ENCODE measurements around the gene SKOR1. TPM values are rescaled to one million over a fixed set of nuclear protein-coding genes. Genes with fewer than 3 reads are reported as not detected.

The SKOR1 gene
- total and polyA plus RNA-seq, 10 of the 15 experiments (the other 5 are each of a cell fraction or from before 2014, with no cell fraction given) = 0.04 to 0.36 (median 0.10) TPM; not detected in 4

DNA sequence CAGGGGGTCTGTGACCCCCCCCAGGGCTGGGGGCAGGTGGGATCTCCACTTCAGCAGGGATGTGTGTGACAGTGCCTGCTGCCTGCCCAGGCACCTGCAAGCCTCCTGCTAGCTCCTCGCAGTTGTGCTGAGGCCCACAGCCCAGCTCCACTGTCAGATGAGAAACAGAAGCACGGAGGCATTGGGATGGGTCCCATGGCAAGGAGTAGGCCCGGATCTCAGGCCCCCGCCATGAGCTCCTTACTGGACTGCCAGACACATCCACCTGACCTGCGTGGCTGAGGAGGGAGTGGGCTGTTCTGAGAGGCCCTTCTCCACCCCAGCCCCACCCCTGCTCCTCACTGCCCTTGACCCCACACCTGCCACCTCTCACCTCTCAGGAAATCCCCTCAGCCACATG lies 18.2 kb upstream of the SKOR1 start (continued):
- TF ChIP-seq ZZZ3 (IDR thresholded peaks at IDR 0.05; ENCODE audit: control insufficient read depth, insufficient read length, low read depth) (no peak), POU2F2 (IDR thresholded peaks at IDR 0.05; ENCODE audit: borderline replicate concordance, low read depth, low read length) (no peak), BRCA1 (IDR thresholded peaks at IDR 0.05; ENCODE audit: low read depth, low read length) (no peak), ATF2 (IDR thresholded peaks at IDR 0.05; ENCODE audit: low read length) (no peak), MEF2A (IDR thresholded peaks at IDR 0.05; ENCODE audit: insufficient read depth, low read depth, low read length) (no peak), BCL11A (IDR thresholded peaks at IDR 0.05; ENCODE audit: low read depth, low read length) (no peak), E2F8 (IDR thresholded peaks at IDR 0.05; ENCODE audit: low read depth, partially characterized antibody) (no peak), FOXM1 (IDR thresholded peaks at IDR 0.05; ENCODE audit: low read depth, low read length) (no peak), IRF4 (IDR thresholded peaks at IDR 0.05; ENCODE audit: low read depth, low read length) (no peak), NR2C2 (IDR thresholded peaks at IDR 0.05; ENCODE audit: borderline replicate concordance, control insufficient read depth, insufficient read length, low read depth) (no peak)
- TF ChIP-seq, protein P1, sequence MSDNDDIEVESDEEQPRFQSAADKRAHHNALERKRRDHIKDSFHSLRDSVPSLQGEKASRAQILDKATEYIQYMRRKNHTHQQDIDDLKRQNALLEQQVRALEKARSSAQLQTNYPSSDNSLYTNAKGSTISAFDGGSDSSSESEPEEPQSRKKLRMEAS (IDR thresholded peaks at IDR 0.05; ENCODE audit: low read depth, low read length) = no peak
- TF ChIP-seq, protein P2, sequence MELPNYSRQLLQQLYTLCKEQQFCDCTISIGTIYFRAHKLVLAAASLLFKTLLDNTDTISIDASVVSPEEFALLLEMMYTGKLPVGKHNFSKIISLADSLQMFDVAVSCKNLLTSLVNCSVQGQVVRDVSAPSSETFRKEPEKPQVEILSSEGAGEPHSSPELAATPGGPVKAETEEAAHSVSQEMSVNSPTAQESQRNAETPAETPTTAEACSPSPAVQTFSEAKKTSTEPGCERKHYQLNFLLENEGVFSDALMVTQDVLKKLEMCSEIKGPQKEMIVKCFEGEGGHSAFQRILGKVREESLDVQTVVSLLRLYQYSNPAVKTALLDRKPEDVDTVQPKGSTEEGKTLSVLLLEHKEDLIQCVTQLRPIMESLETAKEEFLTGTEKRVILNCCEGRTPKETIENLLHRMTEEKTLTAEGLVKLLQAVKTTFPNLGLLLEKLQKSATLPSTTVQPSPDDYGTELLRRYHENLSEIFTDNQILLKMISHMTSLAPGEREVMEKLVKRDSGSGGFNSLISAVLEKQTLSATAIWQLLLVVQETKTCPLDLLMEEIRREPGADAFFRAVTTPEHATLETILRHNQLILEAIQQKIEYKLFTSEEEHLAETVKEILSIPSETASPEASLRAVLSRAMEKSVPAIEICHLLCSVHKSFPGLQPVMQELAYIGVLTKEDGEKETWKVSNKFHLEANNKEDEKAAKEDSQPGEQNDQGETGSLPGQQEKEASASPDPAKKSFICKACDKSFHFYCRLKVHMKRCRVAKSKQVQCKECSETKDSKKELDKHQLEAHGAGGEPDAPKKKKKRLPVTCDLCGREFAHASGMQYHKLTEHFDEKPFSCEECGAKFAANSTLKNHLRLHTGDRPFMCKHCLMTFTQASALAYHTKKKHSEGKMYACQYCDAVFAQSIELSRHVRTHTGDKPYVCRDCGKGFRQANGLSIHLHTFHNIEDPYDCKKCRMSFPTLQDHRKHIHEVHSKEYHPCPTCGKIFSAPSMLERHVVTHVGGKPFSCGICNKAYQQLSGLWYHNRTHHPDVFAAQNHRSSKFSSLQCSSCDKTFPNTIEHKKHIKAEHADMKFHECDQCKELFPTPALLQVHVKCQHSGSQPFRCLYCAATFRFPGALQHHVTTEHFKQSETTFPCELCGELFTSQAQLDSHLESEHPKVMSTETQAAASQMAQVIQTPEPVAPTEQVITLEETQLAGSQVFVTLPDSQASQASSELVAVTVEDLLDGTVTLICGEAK (IDR thresholded peaks at IDR 0.05; ENCODE audit: borderline replicate concordance) = no peak

Measured in GM12878 (cell line).